Heart left ventricle (tissue), 16 donors: ENCODE results near the gene ODR4. TPM values are rescaled to one million over a fixed set of nuclear protein-coding genes. Genes with fewer than 3 reads are reported as not detected.
"Not testable (repeated sequence)": the region's sequence is repeated elsewhere in the genome, so short reads cannot be mapped to it uniquely, and the experiment has no call there.

Experiments used
- ATAC-seq, 4 donors: fragments of 200-7000 bp; cut with Tn5 transposase; one replicate each; pipeline ENCODE4 v1.9.1; 2020 to 2022; ENCODE audit warnings: moderate library complexity in 4 of 4, mild to moderate bottlenecking in 3 of 4, moderate number of reproducible peaks in 1 of 4
- DNase-seq, 5 donors: peaks; one replicate each; pipeline ENCODE4 v3.0.0-alpha.2; 2020
- H3K27ac ChIP-seq, 12 donors: fragments of 200-600 bp; sonication (generic) in 4 of 12; one replicate each; pipeline versions ENCODE4 v1.5.0 to v1.8.0; 2016 to 2022; ENCODE audit warnings: mild to moderate bottlenecking in 2 of 12
- H3K27me3 ChIP-seq, 9 donors: fragments of 200-600 bp; sonication (generic) in 2 of 9; one replicate each; pipeline versions ENCODE4 v1.5.1 to v1.8.0; 2016 to 2022; ENCODE audit warnings: mild to moderate bottlenecking in 3 of 9
- H3K36me3 ChIP-seq, 9 donors: fragments of 200-600 bp; sonication (generic) in 2 of 9; one replicate each; pipeline versions ENCODE4 v1.5.0 to v1.8.0; 2018 to 2022; ENCODE audit warnings: mild to moderate bottlenecking in 2 of 9
- H3K4me1 ChIP-seq, 12 donors: fragments of 200-600 bp; sonication (generic) in 4 of 12; one replicate each; pipeline versions ENCODE4 v1.5.0 to v1.8.0; 2016 to 2022; ENCODE audit warnings: mild to moderate bottlenecking in 3 of 12
- H3K4me3 ChIP-seq, 12 donors: fragments of 200-600 bp; sonication (generic) in 4 of 12; one replicate each; pipeline versions ENCODE4 v1.5.0 to v1.8.0; 2017 to 2022; ENCODE audit warnings: mild to moderate bottlenecking in 9 of 12, moderate library complexity in 4 of 12
- H3K9me3 ChIP-seq, 12 donors: fragments of 200-600 bp; sonication (generic) in 4 of 12; one replicate each; pipeline versions ENCODE4 v1.5.0 to v1.8.0; 2016 to 2022; ENCODE audit warnings: mild to moderate bottlenecking in 1 of 12
- POLR2A ChIP-seq, 2 donors: fragments of 450-650 bp; IDR thresholded peaks; one replicate each; pipeline ENCODE4 v1.6.1; 2017; ENCODE audit warnings: antibody characterized with exemption in 2 of 2, mild to moderate bottlenecking in 2 of 2, moderate library complexity in 2 of 2
- WGBS, 4 donors: extraction: QIAGEN DNeasy Blood & Tissue Kit in 2 of 4; methylation state at CpG; one replicate each; pipeline versions ENCODE4 v1.1.5 to v1.1.7; 2013 to 2018; 5-methylcytosine and 5-hydroxymethylcytosine counted together
- intact Hi-C, 10 donors: fragments of 100-400 bp; cut with DNase I; formaldehyde crosslinking; loops; one replicate each; pipeline versions ENCODE4 v1.11.1 to v1.14.2; 2022
- polyA plus RNA-seq, 2 donors: library from polyadenylated mRNA; stranded (reverse); fragments of 200-250 nt; gene quantifications; one replicate each; pipeline ENCODE4 v1.2.3, GENCODE V29; 2013
- total RNA-seq, 9 donors: library from RNA; depleted of rRNA in 2 of 9; stranded (reverse); fragments of >200 nt in 2 of 9; fragmentation: NEBNext Ultra II Directional in 3 of 9; extraction: Animal tissue kit (Norgen Biotek cat#: 25700) in 3 of 9; gene quantifications; one replicate each; pipeline versions ENCODE4 v1.1.0 to v1.2.4, GENCODE V29; 2016 to 2023
- TF ChIP-seq, protein P1 (sequence below), 12 donors: fragments of 200-600 bp; sonication (generic) in 4 of 12; IDR thresholded peaks; one replicate each; pipeline versions ENCODE4 v1.5.0 to v1.8.0; 2018 to 2022; ENCODE audit warnings: antibody characterized with exemption in 12 of 12, mild to moderate bottlenecking in 5 of 12
- donor health status: ischemic (EF 13 %, LVEDD 7.1; RV severe dilation, severe dysfunction).
- donor health status: healthy with polysubstance abuse.
- donor health status: DM: no; HTN: yes; CAD: no.
- donor health status: DM: no; HTN: no; CAD: no.
- donor health status: ischemic (EF 25% LVEDD 6.9; RV normal size, moderate dysfunction).
- donor health status: ischemic (EF 25% LVEDD 5.7; RV mildly dilated, moderate dysfunction).
- donor health status: healthy.
- donor health status: DM: yes; HTN: yes; CAD: no.
- donor health status: ischemic (EF 35%, LVEDD 5.7; RV mildly dilated, moderate dysfunction).
- donor health status: nonischemic (EF 11% LVEDD 7.7; RV severe dilation, severe dysfunction).
- donor health status: DM: yes; HTN: yes; CAD: no.
- donor health status: PGD.
- donor health status: ischemic (EF 29% LVEDD 5.4; RV normal size, mild dysfunction).
- donor health status: nonischemic (EF 23%, LVEDD 6.1; RV moderate dilation, normal function).

ODR4 gene
- total and polyA plus RNA-seq, 11 donors = 8.7 to 15.5 (median 11.3) TPM

DNA sequence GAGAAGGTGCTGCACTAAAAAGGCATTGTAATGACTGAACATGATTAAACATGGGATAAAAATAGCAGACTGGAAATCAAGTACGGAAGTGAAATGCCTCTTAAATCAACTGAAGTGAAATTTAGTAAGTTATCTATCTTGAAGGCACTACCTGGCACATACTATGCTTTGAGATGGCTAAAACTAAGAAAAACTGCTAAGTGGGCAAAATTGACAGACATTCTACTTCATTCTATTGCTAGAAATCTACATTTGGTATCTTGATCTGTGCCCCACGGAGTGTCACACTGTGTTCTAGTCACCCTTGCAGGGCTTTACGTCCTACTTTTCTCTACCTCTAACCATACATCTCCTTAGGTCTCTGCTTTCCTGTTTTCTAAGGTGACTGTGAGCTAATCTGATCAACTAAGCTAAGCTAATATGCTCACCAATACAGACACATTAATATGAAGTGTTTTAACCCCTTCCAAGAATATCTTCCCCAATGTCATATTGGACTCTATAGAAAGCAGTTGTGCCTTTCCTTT, 81.2 kb downstream of the ODR4 start:
- Histone ChIP-seq H3K9me3 (no peaks in the 10 kb centered on the region), H3K27me3 (no peaks in the 10 kb centered on the region), H3K36me3 (no peaks in the 10 kb centered on the region), H3K27ac (no peak overlapping the region), H3K4me3 (no peak overlapping the region), H3K4me1 (peaks cover 0 to 12% (median 0%) of the 10 kb centered on the region in 12 donors)
- DNase-seq (no peak), ATAC-seq (no peak)
- TF ChIP-seq, protein P1, sequence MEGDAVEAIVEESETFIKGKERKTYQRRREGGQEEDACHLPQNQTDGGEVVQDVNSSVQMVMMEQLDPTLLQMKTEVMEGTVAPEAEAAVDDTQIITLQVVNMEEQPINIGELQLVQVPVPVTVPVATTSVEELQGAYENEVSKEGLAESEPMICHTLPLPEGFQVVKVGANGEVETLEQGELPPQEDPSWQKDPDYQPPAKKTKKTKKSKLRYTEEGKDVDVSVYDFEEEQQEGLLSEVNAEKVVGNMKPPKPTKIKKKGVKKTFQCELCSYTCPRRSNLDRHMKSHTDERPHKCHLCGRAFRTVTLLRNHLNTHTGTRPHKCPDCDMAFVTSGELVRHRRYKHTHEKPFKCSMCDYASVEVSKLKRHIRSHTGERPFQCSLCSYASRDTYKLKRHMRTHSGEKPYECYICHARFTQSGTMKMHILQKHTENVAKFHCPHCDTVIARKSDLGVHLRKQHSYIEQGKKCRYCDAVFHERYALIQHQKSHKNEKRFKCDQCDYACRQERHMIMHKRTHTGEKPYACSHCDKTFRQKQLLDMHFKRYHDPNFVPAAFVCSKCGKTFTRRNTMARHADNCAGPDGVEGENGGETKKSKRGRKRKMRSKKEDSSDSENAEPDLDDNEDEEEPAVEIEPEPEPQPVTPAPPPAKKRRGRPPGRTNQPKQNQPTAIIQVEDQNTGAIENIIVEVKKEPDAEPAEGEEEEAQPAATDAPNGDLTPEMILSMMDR (IDR thresholded peaks at IDR 0.05) = no peak
- no peak for TF ChIP-seq POLR2A (IDR thresholded peaks at IDR 0.05)
- intact Hi-C loops = no loop called here
- WGBS, 4 donors = 49 to 60% (median 53%) methylated on average over 3 of the region's 3 CpGs

GRCh38 chr1:186459161-186459560, 83.5 kb downstream of the ODR4 start:
- intact Hi-C loops, H3K36me3 ChIP-seq, ATAC-seq, H3K27ac ChIP-seq, H3K4me3 ChIP-seq, H3K9me3 ChIP-seq, DNase-seq, H3K27me3 ChIP-seq: not testable (repeated sequence)
- H3K4me1 ChIP-seq = peaks cover 0 to 12% (median 0%) of the 10 kb centered on the region in 12 donors
- WGBS, 4 donors = 96 to 97% (median 97%) methylated on average over 14 of the region's 14 CpGs

DNA sequence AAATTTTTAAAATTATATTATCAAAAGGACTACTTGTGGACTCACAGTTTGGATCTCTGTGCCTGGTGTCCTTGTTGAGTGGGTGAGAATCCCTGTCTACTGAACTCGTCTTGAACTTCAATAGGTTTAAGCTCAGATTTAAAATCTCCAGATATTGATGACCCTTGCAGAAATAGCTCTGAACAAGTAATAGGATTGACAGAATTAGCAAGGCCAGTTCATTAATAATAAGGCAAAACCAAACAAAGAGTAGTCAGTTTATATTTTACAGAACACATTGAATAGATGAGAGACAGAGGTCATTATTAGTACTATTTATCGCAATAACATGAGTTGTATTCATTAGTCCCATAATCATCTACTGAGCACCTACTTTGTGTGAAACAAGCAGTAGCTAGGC, 85.4 kb downstream of the ODR4 start, which contains the start of gene PDC:
Gene PDC (minus strand): TSS at position 101 of the 400 bp plus-strand sequence. CDS start 11,655 bp downstream, outside the sequence.
- DNase-seq (no peak), ATAC-seq (no peak)
- no peaks in the 10 kb centered on the region for H3K27me3 ChIP-seq
- WGBS, 4 donors = 80 to 90% (median 88%) methylated on average over 2 of the region's 2 CpGs
- no peak within 1 kb of the TSS for H3K27ac ChIP-seq
- intact Hi-C loops = no loop called here
- H3K4me1 ChIP-seq = peaks cover 0 to 12% (median 0%) of the 10 kb centered on the region in 12 donors
- TF ChIP-seq, protein P1 (IDR thresholded peaks at IDR 0.05) = no peak
- TF ChIP-seq POLR2A (IDR thresholded peaks at IDR 0.05) = no peak
- H3K4me3 ChIP-seq = no peak within 1 kb of the TSS
- no peaks in the 10 kb centered on the region for H3K9me3 ChIP-seq
- no peaks in the 10 kb centered on the region for H3K36me3 ChIP-seq

GRCh38 chr1:186463511-186463910, 87.9 kb downstream of the ODR4 start:
- no peak for ATAC-seq
- Histone ChIP-seq H3K27me3 (no peaks in the 10 kb centered on the region), H3K4me3 (no peak overlapping the region), H3K4me1 (no peaks in the 10 kb centered on the region), H3K27ac (no peak overlapping the region), H3K9me3 (no peaks in the 10 kb centered on the region), H3K36me3 (no peaks in the 10 kb centered on the region)
- TF ChIP-seq, protein P1 (IDR thresholded peaks at IDR 0.05) = no peak
- TF ChIP-seq POLR2A (IDR thresholded peaks at IDR 0.05) = no peak
- DNase-seq = no peak
- WGBS, 4 donors = 61 to 72% (median 68%) methylated on average over 5 of the region's 5 CpGs
- intact Hi-C loops = no loop called here

DNA sequence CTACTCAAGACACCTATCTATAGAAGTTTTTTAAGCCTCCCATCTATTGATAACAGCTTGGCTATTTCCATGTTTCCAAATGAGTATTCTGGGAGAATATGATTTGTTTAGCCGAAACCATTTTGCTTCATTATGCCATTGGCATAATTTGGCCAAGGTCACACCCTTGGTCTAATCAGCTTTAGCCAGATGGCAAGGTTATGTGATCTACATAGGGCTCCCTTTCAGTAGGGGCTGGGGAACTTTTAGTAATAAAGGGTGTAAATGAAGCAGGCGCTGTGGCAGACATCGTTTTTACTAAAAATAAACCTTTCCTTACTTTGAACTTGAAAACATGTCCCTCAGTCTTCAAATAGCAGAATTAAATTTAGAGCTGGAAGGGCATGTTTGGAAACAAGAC, 88.3 kb downstream of the ODR4 start:
- no peaks in the 10 kb centered on the region for H3K4me1 ChIP-seq

DNA sequence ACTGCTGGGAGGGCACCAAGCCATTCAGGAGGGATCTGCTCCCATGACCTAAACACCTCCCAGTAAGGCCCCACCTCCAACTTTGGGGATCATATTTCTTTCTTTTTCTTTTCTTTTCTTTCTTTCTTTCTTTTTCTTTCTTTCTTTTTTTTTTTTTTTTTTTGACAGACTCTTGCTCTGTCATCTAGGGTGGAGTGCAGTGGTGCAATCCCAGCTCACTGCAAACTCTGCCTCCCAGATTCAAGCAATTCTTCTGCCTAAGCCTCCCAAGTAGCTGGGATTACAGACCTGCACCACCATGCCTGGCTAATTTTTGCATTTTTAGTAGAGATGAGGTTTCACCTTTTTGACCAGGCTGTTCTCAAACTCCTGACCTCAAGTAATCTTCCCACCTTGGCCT, 89.9 kb downstream of the ODR4 start:
- H3K9me3 ChIP-seq, H3K4me3 ChIP-seq, ATAC-seq, H3K27me3 ChIP-seq, H3K4me1 ChIP-seq, intact Hi-C loops, H3K36me3 ChIP-seq, H3K27ac ChIP-seq, DNase-seq: not testable (repeated sequence)

More for the DNA sequence above, 88.3 kb downstream of the ODR4 start:
- no peak for TF ChIP-seq POLR2A (IDR thresholded peaks at IDR 0.05)
- TF ChIP-seq, protein P1 (IDR thresholded peaks at IDR 0.05) = no peak
- H3K4me3 ChIP-seq = no peak overlapping the region
- H3K27me3 ChIP-seq = no peaks in the 10 kb centered on the region
- ATAC-seq (no peak), DNase-seq (no peak)
- no peaks in the 10 kb centered on the region for H3K36me3 ChIP-seq
- WGBS, 4 donors = 69 to 78% (median 75%) methylated on average over 3 of the region's 3 CpGs
- no peaks in the 10 kb centered on the region for H3K9me3 ChIP-seq
- no peak overlapping the region for H3K27ac ChIP-seq
- intact Hi-C loops = no loop called here
